HepG2 (cell line): ENCODE measurements around the gene TM9SF2. TPM values are rescaled to one million over a fixed set of nuclear protein-coding genes. Genes with fewer than 3 reads are reported as not detected.

ENCODE experiments used
- IKZF4 ChIP-seq: sonication (generic); formaldehyde crosslinking; IDR thresholded peaks from 2 replicates; pipeline ENCODE4 v1.5.1; 2020; ENCODE audit warnings: borderline replicate concordance, mild to moderate bottlenecking, low read depth, missing genetic modification reagents; ENCODE audit errors: not compliant biosample characterization
- MAFF ChIP-seq: IDR thresholded peaks from 2 replicates; pipeline ENCODE4 v1.6.1; 2011; ENCODE audit warnings: low read depth, low read length, improper control_type of control experiment
- MBNL3 ChIP-seq: fragments of 250-450 bp; sonication (Bioruptor Pico); conservative IDR thresholded peaks from 2 replicates; pipeline ENCODE4 v1.8.0; 2022; ENCODE audit warnings: mild to moderate bottlenecking, inconsistent platforms
- MTA3 ChIP-seq: sonication (generic); formaldehyde crosslinking; IDR thresholded peaks from 2 replicates; pipeline ENCODE4 v1.4.0; 2020; ENCODE audit warnings: missing genetic modification reagents
- PPARG ChIP-seq: conservative IDR thresholded peaks from 2 replicates; pipeline ENCODE4 v1.6.1; 2016; ENCODE audit warnings: missing biosample characterization, missing genetic modification reagents
- PRDM15 ChIP-seq: sonication (generic); formaldehyde crosslinking; IDR thresholded peaks from 2 replicates; pipeline ENCODE4 v1.4.0; 2020; ENCODE audit warnings: missing genetic modification reagents
- SAFB2 ChIP-seq: sonication (generic); formaldehyde crosslinking; IDR thresholded peaks from 2 replicates; pipeline ENCODE4 v1.5.1; 2020; ENCODE audit warnings: missing genetic modification reagents, low read depth, mild to moderate bottlenecking, borderline replicate concordance
- SNAPC4 ChIP-seq: sonication (generic); formaldehyde crosslinking; IDR thresholded peaks from 2 replicates; pipeline ENCODE4 v1.4.0; 2020; ENCODE audit warnings: mild to moderate bottlenecking, missing genetic modification reagents
- TAF1 ChIP-seq: sonication (generic); formaldehyde crosslinking; IDR thresholded peaks from 2 replicates; pipeline ENCODE4 v1.4.0; 2020; ENCODE audit warnings: missing genetic modification reagents
- TOPORS ChIP-seq: sonication (generic); formaldehyde crosslinking; IDR thresholded peaks from 2 replicates; pipeline ENCODE4 v1.8.0; 2023; ENCODE audit warnings: mild to moderate bottlenecking, missing genetic modification reagents
- ZFP36L1 ChIP-seq: sonication (generic); formaldehyde crosslinking; IDR thresholded peaks from 2 replicates; pipeline ENCODE4 v1.8.0; 2022; ENCODE audit warnings: mild to moderate bottlenecking, missing genetic modification reagents, moderate library complexity
- ZNF264 ChIP-seq: sonication (generic); formaldehyde crosslinking; IDR thresholded peaks from 2 replicates; pipeline ENCODE4 v1.4.0; 2020; ENCODE audit warnings: missing genetic modification reagents
- ZNF33B ChIP-seq: sonication (generic); formaldehyde crosslinking; IDR thresholded peaks from 2 replicates; pipeline ENCODE4 v1.5.1; 2020; ENCODE audit warnings: mild to moderate bottlenecking, missing genetic modification reagents
- ZNF343 ChIP-seq: sonication (generic); formaldehyde crosslinking; IDR thresholded peaks from 2 replicates; pipeline ENCODE4 v1.4.0; 2020; ENCODE audit warnings: mild to moderate bottlenecking, missing genetic modification reagents
- ZNF512 ChIP-seq: sonication (generic); formaldehyde crosslinking; IDR thresholded peaks from 2 replicates; pipeline ENCODE4 v1.4.0; 2020; ENCODE audit warnings: mild to moderate bottlenecking, missing genetic modification reagents
- ZNF607 ChIP-seq: sonication (generic); formaldehyde crosslinking; IDR thresholded peaks from 2 replicates; pipeline ENCODE4 v1.5.1; 2020; ENCODE audit warnings: missing genetic modification reagents, mild to moderate bottlenecking, borderline replicate concordance
- ZNF724P ChIP-seq: sonication (generic); formaldehyde crosslinking; IDR thresholded peaks from 2 replicates; pipeline ENCODE4 v1.8.0; 2022; ENCODE audit warnings: missing genetic modification reagents, borderline replicate concordance
- ZZZ3 ChIP-seq: sonication (generic); formaldehyde crosslinking; IDR thresholded peaks from 2 replicates; pipeline ENCODE4 v1.4.0; 2020; ENCODE audit warnings: missing genetic modification reagents, mild to moderate bottlenecking, borderline replicate concordance
- polyA plus RNA-seq, 8 experiments: library from polyadenylated mRNA; depleted of rRNA in 3 of 8; stranded (reverse) in 7 of 8; unstranded in 1 of 8; fragments of >200 nt; fragmentation: Illumina TruSeq in 4 of 8; extraction: Trizol in 4 of 8; gene quantifications; 2 replicates each; pipeline versions ENCODE4 v1.2.1 to v1.2.3, GENCODE V29; 2011 to 2016; ENCODE audit warnings: low read depth in 4 of 8, missing spikeins in 1 of 8, mixed read lengths in 1 of 8; ENCODE audit not compliant: insufficient read depth in 1 of 8
- total RNA-seq, 5 experiments: library from RNA; depleted of rRNA; stranded (reverse); fragments of >200 nt; fragmentation: Illumina TruSeq; extraction: Trizol; gene quantifications; 2 replicates each; pipeline ENCODE4 v1.2.3, GENCODE V29; 2016; ENCODE audit warnings: low read depth in 1 of 5

Gene TM9SF2
- total and polyA plus RNA-seq, 2 of the 13 experiments (the other 11 are each of a cell fraction or from before 2014, with no cell fraction given): 94.1 to 123 TPM

GRCh38 chr13:99496184-99497142 lies 4.8 kb upstream of the TM9SF2 start (continued):
- TF ChIP-seq SNAPC4 (CRISPR knock-in tag) (peak; percentile 65), ZNF33B (CRISPR knock-in tag) (no peak), ZNF512 (CRISPR knock-in tag) (no peak), SAFB2 (CRISPR knock-in tag) (no peak), ZNF343 (CRISPR knock-in tag) (no peak), ZNF607 (CRISPR knock-in tag) (no peak; the same call in 1 of the 2 replicates), MBNL3 (CRISPR knock-in tag) (no peak), MTA3 (no peak), IKZF4 (no peak), TOPORS (CRISPR knock-in tag) (no peak), ZNF724P (CRISPR knock-in tag) (no peak), PPARG (no peak), TAF1 (CRISPR knock-in tag) (peak; percentile 36), ZFP36L1 (CRISPR knock-in tag) (0 out of 2 replicates have a peak, but pooled peaks have one; percentile 27), ZZZ3 (CRISPR knock-in tag) (no peak), PRDM15 (CRISPR knock-in tag) (peak; percentile 61; the same call in 1 of the 2 replicates), ZNF264 (CRISPR knock-in tag) (peak; percentile 21; the same call in 1 of the 2 replicates), MAFF (0 out of 2 replicates have a peak, but pooled peaks have one; percentile 11)
